HEK293 (cell line): Measurements from ENCODE around the gene ACSF2.

Source experiments
- CTCF ChIP-seq: fragments of 450-650 bp; formaldehyde crosslinking; IDR thresholded peaks from 2 replicates; pipeline ENCODE4 v1.5.1; 2016; ENCODE audit warnings: missing biosample characterization, missing genetic modification characterization
- PATZ1 ChIP-seq: fragments of 450-650 bp; formaldehyde crosslinking; IDR thresholded peaks from 2 replicates; pipeline ENCODE4 v1.5.1; 2016; ENCODE audit warnings: missing biosample characterization, missing genetic modification characterization
- REST ChIP-seq: fragments of 450-650 bp; formaldehyde crosslinking; IDR thresholded peaks from 2 replicates; pipeline ENCODE4 v1.5.1; 2016; ENCODE audit warnings: missing biosample characterization, missing genetic modification characterization
- TSHZ1 ChIP-seq: fragments of 450-650 bp; formaldehyde crosslinking; IDR thresholded peaks from 2 replicates; pipeline ENCODE4 v1.5.1; 2016; ENCODE audit warnings: missing biosample characterization, missing genetic modification characterization, borderline replicate concordance
- ZBTB21 ChIP-seq: fragments of 450-650 bp; formaldehyde crosslinking; IDR thresholded peaks from 2 replicates; pipeline ENCODE4 v1.5.1; 2017; ENCODE audit warnings: missing biosample characterization, missing genetic modification characterization
- ZBTB48 ChIP-seq: fragments of 450-650 bp; formaldehyde crosslinking; IDR thresholded peaks from 2 replicates; pipeline ENCODE4 v1.5.1; 2016; ENCODE audit warnings: missing biosample characterization, missing genetic modification characterization
- ZFP69B ChIP-seq: fragments of 450-650 bp; formaldehyde crosslinking; IDR thresholded peaks from 2 replicates; pipeline ENCODE4 v1.5.1; 2016; ENCODE audit warnings: missing biosample characterization, missing genetic modification characterization
- ZNF146 ChIP-seq: fragments of 450-650 bp; formaldehyde crosslinking; IDR thresholded peaks from 2 replicates; pipeline ENCODE4 v1.5.1; 2016; ENCODE audit warnings: missing biosample characterization, missing genetic modification characterization
- ZNF274 ChIP-seq, 2 experiments: fragments of 200-500 bp in 1 of 2; fragments of 450-650 bp in 1 of 2; sonication (Bioruptor generic) in 1 of 2; formaldehyde crosslinking in 1 of 2; IDR thresholded peaks; 2 replicates each; pipeline versions ENCODE4 v1.5.1 to v1.6.1; 2014 to 2016; ENCODE audit warnings: borderline replicate concordance in 1 of 2, inconsistent platforms in 1 of 2, low read length in 1 of 2, missing biosample characterization in 1 of 2, missing genetic modification characterization in 1 of 2
- ZNF501 ChIP-seq: fragments of 450-650 bp; formaldehyde crosslinking; IDR thresholded peaks from 2 replicates; pipeline ENCODE4 v1.5.1; 2016; ENCODE audit warnings: missing biosample characterization, missing genetic modification characterization
- ZNF544 ChIP-seq: fragments of 450-650 bp; formaldehyde crosslinking; IDR thresholded peaks from 2 replicates; pipeline ENCODE4 v1.5.0; 2017; ENCODE audit warnings: missing biosample characterization, missing genetic modification characterization
- ZNF670 ChIP-seq: fragments of 450-650 bp; formaldehyde crosslinking; IDR thresholded peaks from 2 replicates; pipeline ENCODE4 v1.5.1; 2016; ENCODE audit warnings: missing biosample characterization, missing genetic modification characterization, low read depth

- TF ChIP-seq ZNF146 (tag by site-specific recombination) (no peak), ZFP69B (no peak), CTCF (no peak), ZNF274 (IDR thresholded peaks at IDR 0.05; ENCODE audit: low read length) (no peak), ZNF274 (tag by site-specific recombination; IDR thresholded peaks at IDR 0.05; ENCODE audit: borderline replicate concordance) (no peak), ZBTB21 (no peak), REST (tag by site-specific recombination) (no peak), ZBTB48 (tag by site-specific recombination) (no peak), ZNF544 (tag by site-specific recombination) (no peak), PATZ1 (tag by site-specific recombination) (no peak), ZNF501 (tag by site-specific recombination) (no peak), TSHZ1 (tag by site-specific recombination) (no peak), ZNF670 (tag by site-specific recombination) (no peak)
Measured at GRCh38 chr17:50445730-50446325, 19.8 kb downstream of the ACSF2 start.
